Panc1 (cell line): ENCODE results near the gene ITGBL1. TPM values are rescaled to one million over a fixed set of nuclear protein-coding genes. Genes with fewer than 3 reads are reported as not detected.

ENCODE experiments used
- ATAC-seq: fragments of 200-7000 bp; cut with Tn5 transposase; 2 replicates; pipeline ENCODE4 v1.9.1; 2020; ENCODE audit warnings: mild to moderate bottlenecking, moderate library complexity
- BruUV-seq: library from RNA; stranded (reverse); fragments of 400-500 nt; replicated peaks from 2 replicates; lab custom pipeline; 2021; lab: Mats Ljungman, UMichigan
- CTCF ChIA-PET: fragments of 300-600 bp; sonication (Branson Sonifier 250); formaldehyde crosslinking; loops from one replicate; lab custom pipeline; 2022; ENCODE audit warnings: antibody characterized with exemption; lab: Charles Lee
- POLR2A ChIA-PET: fragments of 300-600 bp; sonication (Branson Sonifier 250); formaldehyde crosslinking; loops from one replicate; lab custom pipeline; 2022; ENCODE audit warnings: antibody characterized with exemption; lab: Charles Lee
- DNase-seq: peaks from one replicate; pipeline ENCODE4 v3.0.0-alpha.2; 2010; ENCODE audit warnings: low read depth, low spot score
- H3K27ac ChIP-seq: 2 replicates; pipeline ENCODE4 v1.5.1; 2011; ENCODE audit warnings: mild to moderate bottlenecking, low read length, inconsistent platforms
- H3K27me3 ChIP-seq: fragments of 200-500 bp; sonication (Bioruptor generic); 2 replicates; pipeline ENCODE4 v1.6.0; 2014; ENCODE audit warnings: low read length, inconsistent platforms; ENCODE audit not compliant: control insufficient read depth, insufficient read depth
- H3K36me3 ChIP-seq: fragments of 200-500 bp; sonication (Bioruptor generic); 2 replicates; pipeline ENCODE4 v1.5.1; 2014; ENCODE audit warnings: inconsistent platforms, mild to moderate bottlenecking, low read length, moderate library complexity; ENCODE audit not compliant: control insufficient read depth, insufficient read depth
- H3K4me1 ChIP-seq: 2 replicates; pipeline ENCODE4 v1.5.1; 2011; ENCODE audit warnings: inconsistent platforms, mild to moderate bottlenecking, low read length, moderate library complexity; ENCODE audit not compliant: control insufficient read depth, insufficient read depth
- H3K4me3 ChIP-seq, 2 experiments: 2 replicates each; pipeline ENCODE4 v1.5.1; 2011 to 2012; ENCODE audit warnings: low read depth in 2 of 2, low read length in 2 of 2, mild to moderate bottlenecking in 2 of 2, inconsistent platforms in 1 of 2, moderate library complexity in 1 of 2
- H3K9me3 ChIP-seq: fragments of 200-500 bp; sonication (Bioruptor generic); 2 replicates; pipeline ENCODE4 v1.5.1; 2014; ENCODE audit warnings: low read depth, mild to moderate bottlenecking, inconsistent platforms, low read length, moderate library complexity; ENCODE audit not compliant: control insufficient read depth, insufficient read depth
- CTCF ChIP-seq: fragments of 450-650 bp; IDR thresholded peaks from 2 replicates; pipeline ENCODE4 v1.5.1; 2017; ENCODE audit warnings: mild to moderate bottlenecking
- POLR2AphosphoS5 ChIP-seq: IDR thresholded peaks from 2 replicates; pipeline ENCODE4 v1.6.1; 2012; ENCODE audit warnings: mild to moderate bottlenecking, low read depth, low read length, moderate library complexity
- REST ChIP-seq, 2 experiments: IDR thresholded peaks; 2 replicates each; pipeline ENCODE4 v1.6.1; 2011 to 2012; ENCODE audit warnings: low read depth in 2 of 2, control low read depth in 1 of 2, low read length in 1 of 2, mild to moderate bottlenecking in 1 of 2, moderate library complexity in 1 of 2; ENCODE audit not compliant: insufficient read depth in 1 of 2
- SIN3A ChIP-seq: IDR thresholded peaks from 2 replicates; pipeline ENCODE4 v1.6.1; 2012; ENCODE audit warnings: low read depth, mild to moderate bottlenecking, low read length, moderate library complexity, borderline replicate concordance; ENCODE audit not compliant: insufficient read depth
- TCF7L2 ChIP-seq: IDR thresholded peaks from 2 replicates; pipeline ENCODE4 v1.6.1; 2011; ENCODE audit warnings: mild to moderate bottlenecking, low read depth, low read length, inconsistent platforms
- in situ Hi-C: cut with HindIII; loops from 2 replicates; pipeline ENCODE4 v1.10.0; 2016; ENCODE audit warnings: low sequenced_read_pairs, low pct_unique_long_range_greater_than_20kb
- intact Hi-C: fragments of 100-400 bp; cut with micrococcal nuclease; formaldehyde crosslinking; loops from one replicate; pipeline ENCODE4 v1.10.0; 2022; ENCODE audit not compliant: unreplicated experiment
- total RNA-seq: library from RNA; stranded (reverse); gene quantifications from one replicate; pipeline ENCODE4 v1.2.1, GENCODE V29; 2021; ENCODE audit not compliant: unreplicated experiment

ITGBL1 gene
- total RNA-seq, 1 experiment from 2014 or later, result 14.3 TPM

GRCh38 chr13:101575581-101575980 is 123.1 kb downstream of the ITGBL1 start:
- no peak for DNase-seq
- ChIA-PET CTCF (no interaction called here), POLR2A (no interaction called here)
- Histone ChIP-seq H3K4me1 (peaks cover 33% of the 10 kb centered on the region), H3K27me3 (no peaks in the 10 kb centered on the region), H3K4me3 (no peak overlapping the region), H3K27ac (peak overlapping the region; percentile 7; the same call in 1 of the 2 replicates), H3K36me3 (no peaks in the 10 kb centered on the region), H3K9me3 (no peaks in the 10 kb centered on the region)
- intact Hi-C loops (no loop called here), in situ Hi-C loops (no loop called here)
- TF ChIP-seq CTCF (no peak), REST (IDR thresholded peaks at IDR 0.05; ENCODE audit: insufficient read depth in 1 of 2, low read depth in 2 of 2, low read length in 1 of 2) (no peak), SIN3A (no peak), TCF7L2 (no peak), POLR2AphosphoS5 (no peak)
- no peak for ATAC-seq
- BruUV-seq, result no TSS peak

GRCh38 chr13:101576455-101576854 is 124.0 kb downstream of the ITGBL1 start:
- H3K9me3 ChIP-seq, result no peaks in the 10 kb centered on the region
- intact Hi-C loops, result no loop called here
- H3K27ac ChIP-seq, result peak overlapping the region; percentile 7; the same call in 1 of the 2 replicates
- POLR2A ChIA-PET, result no interaction called here
- no peaks in the 10 kb centered on the region for H3K36me3 ChIP-seq
- ATAC-seq (no peak), DNase-seq (no peak)
- H3K4me3 ChIP-seq, result no peak overlapping the region
- H3K4me1 ChIP-seq, result peaks cover 25% of the 10 kb centered on the region
- no peaks in the 10 kb centered on the region for H3K27me3 ChIP-seq
- TF ChIP-seq TCF7L2, result no peak
- no peak for TF ChIP-seq SIN3A
- TF ChIP-seq POLR2AphosphoS5, result no peak
- TF ChIP-seq CTCF, result no peak
- CTCF ChIA-PET, result no interaction called here
- in situ Hi-C loops, result no loop called here
- BruUV-seq, result no TSS peak
